Measurements from ENCODE around the gene PDE12.
"Not testable (repeated sequence)": the region's sequence is repeated elsewhere in the genome, so short reads cannot be mapped to it uniquely, and the experiment has no call there.

The PDE12 gene

GRCh38 chr3:57586778-57587177, 30.7 kb downstream of the PDE12 start:
- in situ Hi-C loops (cut with MboI; ENCODE audit: low sequenced_read_pairs) = no loop called here

- in situ Hi-C loops (cut with MboI; ENCODE audit: low sequenced_read_pairs) = no loop called here
These were observed 31.8 kb downstream of the PDE12 start for GRCh38 chr3:57587905-57588304.

GRCh38 chr3:57592306-57592705, 36.2 kb downstream of the PDE12 start:
- in situ Hi-C loops (cut with MboI; ENCODE audit: low sequenced_read_pairs) = no loop called here

GRCh38 chr3:57594144-57594543, 38.1 kb downstream of the PDE12 start:
- in situ Hi-C loops (cut with MboI; ENCODE audit: low sequenced_read_pairs) = no loop called here

- in situ Hi-C loops (cut with MboI; ENCODE audit: low sequenced_read_pairs) = no loop called here
These were observed 38.5 kb downstream of the PDE12 start for GRCh38 chr3:57594576-57594975.

GRCh38 chr3:57596495-57597126, 40.5 kb downstream of the PDE12 start:
- in situ Hi-C loops (cut with MboI; ENCODE audit: low sequenced_read_pairs) = no loop called here

GRCh38 chr3:57597127-57597923, 41.3 kb downstream of the PDE12 start, which contains the start of gene ARF4:
Gene ARF4, minus strand, starts transcription at chr3:57597344. Its CDS starts 204 bp downstream, at chr3:57597140.
- in situ Hi-C loops (cut with MboI; ENCODE audit: low sequenced_read_pairs) = no loop called here

GRCh38 chr3:57598765-57599360, 42.8 kb downstream of the PDE12 start:
- in situ Hi-C loops (cut with MboI; ENCODE audit: low sequenced_read_pairs) = no loop called here

- in situ Hi-C loops (cut with MboI; ENCODE audit: low sequenced_read_pairs) = no loop called here
These were observed 44.1 kb downstream of the PDE12 start for GRCh38 chr3:57600195-57600594.

GRCh38 chr3:57604971-57605370, 48.9 kb downstream of the PDE12 start:
- in situ Hi-C loops (cut with MboI; ENCODE audit: low sequenced_read_pairs) = no loop called here

- in situ Hi-C loops (cut with MboI; ENCODE audit: low sequenced_read_pairs) = no loop called here
These were observed 49.6 kb downstream of the PDE12 start for GRCh38 chr3:57605683-57606082.

GRCh38 chr3:57611870-57612269, 55.8 kb downstream of the PDE12 start:
- in situ Hi-C loops (cut with MboI; ENCODE audit: low sequenced_read_pairs) = not testable (repeated sequence)

GRCh38 chr3:57616233-57616632, 60.2 kb downstream of the PDE12 start:
- in situ Hi-C loops (cut with MboI; ENCODE audit: low sequenced_read_pairs) = no loop called here
